Measurements from ENCODE around the gene MIDN. TPM values are rescaled to one million over a fixed set of nuclear protein-coding genes. Genes with fewer than 3 reads are reported as not detected.
A peak's percentile ranks its signal among the peaks of the same experiment; 100 is the strongest.

Gene MIDN
- total RNA-seq, 4 donors from 2014 or later: 34.9 to 117 (median 86.3) TPM

- H3K4me1 ChIP-seq: peaks cover 0 to 7% of the 10 kb centered on the region in 2 donors
- H3K9me3 ChIP-seq: no peaks in the 10 kb centered on the region
- in situ Hi-C loops (cut with MboI; ENCODE audit: low sequenced_read_pairs in 4 of 4): no loop called here
- no peaks in the 10 kb centered on the region for H3K36me3 ChIP-seq
- no peak overlapping the region for H3K4me3 ChIP-seq
- peaks cover 49 to 61% (median 51%) of the 10 kb centered on the region in 3 donors for H3K27me3 ChIP-seq
- DNase-seq: no peak
- no peak overlapping the region for H3K27ac ChIP-seq
- no peak for ATAC-seq
- intact Hi-C loops (cut with DNase I; ENCODE audit: low total_unique reads): no loop called here
- TF ChIP-seq, protein P1, sequence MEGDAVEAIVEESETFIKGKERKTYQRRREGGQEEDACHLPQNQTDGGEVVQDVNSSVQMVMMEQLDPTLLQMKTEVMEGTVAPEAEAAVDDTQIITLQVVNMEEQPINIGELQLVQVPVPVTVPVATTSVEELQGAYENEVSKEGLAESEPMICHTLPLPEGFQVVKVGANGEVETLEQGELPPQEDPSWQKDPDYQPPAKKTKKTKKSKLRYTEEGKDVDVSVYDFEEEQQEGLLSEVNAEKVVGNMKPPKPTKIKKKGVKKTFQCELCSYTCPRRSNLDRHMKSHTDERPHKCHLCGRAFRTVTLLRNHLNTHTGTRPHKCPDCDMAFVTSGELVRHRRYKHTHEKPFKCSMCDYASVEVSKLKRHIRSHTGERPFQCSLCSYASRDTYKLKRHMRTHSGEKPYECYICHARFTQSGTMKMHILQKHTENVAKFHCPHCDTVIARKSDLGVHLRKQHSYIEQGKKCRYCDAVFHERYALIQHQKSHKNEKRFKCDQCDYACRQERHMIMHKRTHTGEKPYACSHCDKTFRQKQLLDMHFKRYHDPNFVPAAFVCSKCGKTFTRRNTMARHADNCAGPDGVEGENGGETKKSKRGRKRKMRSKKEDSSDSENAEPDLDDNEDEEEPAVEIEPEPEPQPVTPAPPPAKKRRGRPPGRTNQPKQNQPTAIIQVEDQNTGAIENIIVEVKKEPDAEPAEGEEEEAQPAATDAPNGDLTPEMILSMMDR (IDR thresholded peaks at IDR 0.05 in 4 of 5, conservative IDR thresholded peaks at IDR 0.05 in 1 of 5): no peak
- TF ChIP-seq POLR2A (IDR thresholded peaks at IDR 0.05): no peak
Measured at GRCh38 chr19:1294688-1295087, 46.3 kb downstream of the MIDN start.

- no peaks in the 10 kb centered on the region for H3K9me3 ChIP-seq
- in situ Hi-C loops (cut with MboI; ENCODE audit: low sequenced_read_pairs in 4 of 4): no loop called here
- H3K27me3 ChIP-seq: peaks cover 49 to 55% (median 49%) of the 10 kb centered on the region in 3 donors
- no peak for DNase-seq
- intact Hi-C loops (cut with DNase I; ENCODE audit: low total_unique reads): no loop called here
- ATAC-seq: no peak
- no peaks in the 10 kb centered on the region for H3K36me3 ChIP-seq
- TF ChIP-seq, protein P1 (IDR thresholded peaks at IDR 0.05 in 4 of 5, conservative IDR thresholded peaks at IDR 0.05 in 1 of 5): no peak
- no peak for TF ChIP-seq POLR2A (IDR thresholded peaks at IDR 0.05)
- H3K27ac ChIP-seq: no peak overlapping the region
- H3K4me1 ChIP-seq: peaks cover 0 to 7% of the 10 kb centered on the region in 2 donors
- H3K4me3 ChIP-seq: peak overlapping the region in 1 of 4 donors; percentile 18
Measured at GRCh38 chr19:1295169-1296012, 47.0 kb downstream of the MIDN start.

- no peak for ATAC-seq
- no peak overlapping the region for H3K4me3 ChIP-seq
Measured at GRCh38 chr19:1296078-1296477, 47.7 kb downstream of the MIDN start.

DNA sequence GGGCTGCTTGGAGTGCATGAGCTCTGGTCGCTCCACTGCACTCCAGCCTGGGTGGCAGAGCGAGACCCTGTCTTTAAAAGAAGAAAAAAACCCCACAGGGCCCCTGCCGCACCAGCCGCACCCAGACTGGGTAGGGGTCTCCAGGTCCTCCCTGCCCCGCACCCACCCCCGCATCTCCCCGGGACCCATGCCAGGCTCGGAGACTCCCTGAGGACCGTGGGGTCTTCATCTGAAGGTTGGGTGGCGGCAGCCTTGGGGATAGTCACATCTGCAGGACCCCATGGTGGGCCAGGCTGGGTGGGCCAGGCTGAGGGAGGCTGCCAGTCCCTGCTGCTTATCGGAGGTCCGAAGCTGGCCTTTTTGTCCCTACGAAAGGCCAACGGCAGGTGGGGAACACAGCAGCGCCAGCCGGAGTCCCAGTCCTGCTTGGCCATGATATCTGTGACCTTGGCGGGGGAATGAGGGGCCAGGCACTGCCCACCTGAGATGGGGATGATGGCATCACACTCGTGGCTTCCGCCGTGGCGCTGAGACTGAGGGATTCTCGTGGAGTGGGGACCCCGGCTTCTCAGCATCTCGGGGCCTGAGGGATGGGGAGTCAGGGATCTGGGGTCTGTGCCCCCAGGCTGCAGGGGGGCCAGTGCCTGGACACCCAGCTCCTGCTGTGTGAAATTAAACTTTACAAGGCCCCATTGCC, 48.3 kb downstream of the MIDN start:
- TF ChIP-seq POLR2A (IDR thresholded peaks at IDR 0.05): no peak
- TF ChIP-seq, protein P1 (IDR thresholded peaks at IDR 0.05 in 4 of 5, conservative IDR thresholded peaks at IDR 0.05 in 1 of 5): no peak
- in situ Hi-C loops (cut with MboI; ENCODE audit: low sequenced_read_pairs in 4 of 4): no loop called here
- intact Hi-C loops (cut with DNase I; ENCODE audit: low total_unique reads): no loop called here
- peaks cover 0 to 7% of the 10 kb centered on the region in 2 donors for H3K4me1 ChIP-seq
- no peaks in the 10 kb centered on the region for H3K36me3 ChIP-seq
- no peaks in the 10 kb centered on the region for H3K9me3 ChIP-seq
- H3K27me3 ChIP-seq: peaks cover 36 to 44% (median 36%) of the 10 kb centered on the region in 3 donors
- H3K4me3 ChIP-seq: no peak overlapping the region
- no peak for ATAC-seq
- no peak overlapping the region for H3K27ac ChIP-seq
- DNase-seq: no peak

More at GRCh38 chr19:1296078-1296477, 47.7 kb downstream of the MIDN start:
- no peak for DNase-seq
- H3K9me3 ChIP-seq: no peaks in the 10 kb centered on the region
- H3K27ac ChIP-seq: no peak overlapping the region
- TF ChIP-seq, protein P1 (IDR thresholded peaks at IDR 0.05 in 4 of 5, conservative IDR thresholded peaks at IDR 0.05 in 1 of 5): no peak
- TF ChIP-seq POLR2A (IDR thresholded peaks at IDR 0.05): no peak
- in situ Hi-C loops (cut with MboI; ENCODE audit: low sequenced_read_pairs in 4 of 4) (no loop called here), intact Hi-C loops (cut with DNase I; ENCODE audit: low total_unique reads) (no loop called here)
- H3K36me3 ChIP-seq: no peaks in the 10 kb centered on the region
- peaks cover 0 to 7% of the 10 kb centered on the region in 2 donors for H3K4me1 ChIP-seq
- H3K27me3 ChIP-seq: peaks cover 42 to 51% (median 43%) of the 10 kb centered on the region in 3 donors
